ENCODE results near the gene OLFM2.
A peak's percentile ranks its signal among the peaks of the same experiment; 100 is the strongest.
"Not testable (repeated sequence)": the region's sequence is repeated elsewhere in the genome, so short reads cannot be mapped to it uniquely, and the experiment has no call there.

The OLFM2 gene

GRCh38 chr19:9860407-9860806 lies 75.9 kb downstream of the OLFM2 start:
- no peak for DNase-seq (ENCODE audit: low spot score)

GRCh38 chr19:9858766-9859165 lies 77.5 kb downstream of the OLFM2 start:
- no peak for DNase-seq (ENCODE audit: low spot score)

- peak; percentile 32 for DNase-seq (ENCODE audit: low spot score)
These were observed 78.2 kb downstream of the OLFM2 start for GRCh38 chr19:9857920-9858746.

- no peak for DNase-seq (ENCODE audit: low spot score)
These were observed 79.1 kb downstream of the OLFM2 start for GRCh38 chr19:9857076-9857721.

- no peak for DNase-seq (ENCODE audit: low spot score)
These were observed 79.7 kb downstream of the OLFM2 start for GRCh38 chr19:9856609-9857008.

- no peak for DNase-seq (ENCODE audit: low spot score)
These were observed 82.0 kb downstream of the OLFM2 start for GRCh38 chr19:9854282-9854846.

- no peak for DNase-seq (ENCODE audit: low spot score)
These were observed 85.9 kb downstream of the OLFM2 start for GRCh38 chr19:9850235-9850959.

GRCh38 chr19:9849791-9850190 lies 86.5 kb downstream of the OLFM2 start:
- DNase-seq (ENCODE audit: low spot score) = no peak

GRCh38 chr19:9848762-9849161 lies 87.6 kb downstream of the OLFM2 start:
- no peak for DNase-seq (ENCODE audit: low spot score)

GRCh38 chr19:9848060-9848459 lies 88.3 kb downstream of the OLFM2 start:
- no peak for DNase-seq (ENCODE audit: low spot score)

- no peak for DNase-seq (ENCODE audit: low spot score)
These were observed 89.1 kb downstream of the OLFM2 start for GRCh38 chr19:9847087-9847671.

- DNase-seq (ENCODE audit: low spot score) = not testable (repeated sequence)
These were observed 92.6 kb downstream of the OLFM2 start for GRCh38 chr19:9843626-9844273.

GRCh38 chr19:9842834-9843625 lies 93.3 kb downstream of the OLFM2 start:
- no peak for DNase-seq (ENCODE audit: low spot score)

- DNase-seq (ENCODE audit: low spot score) = no peak
These were observed 96.9 kb downstream of the OLFM2 start for GRCh38 chr19:9839415-9839814.

- no peak for DNase-seq (ENCODE audit: low spot score)
These were observed 98.0 kb downstream of the OLFM2 start for GRCh38 chr19:9838324-9838723.

- no peak for DNase-seq (ENCODE audit: low spot score)
These were observed 100.3 kb downstream of the OLFM2 start for GRCh38 chr19:9836021-9836420.

- DNase-seq (ENCODE audit: low spot score) = no peak
These were observed 100.8 kb downstream of the OLFM2 start for GRCh38 chr19:9835507-9835949.

- peak; percentile 100 for DNase-seq (ENCODE audit: low spot score)
These were observed 101.4 kb downstream of the OLFM2 start, which contains the start of gene PIN1 for GRCh38 chr19:9834726-9835506. Gene PIN1 (plus strand): TSS chr19:9835318. CDS start chr19:9835345, 27 bp downstream.

- DNase-seq (ENCODE audit: low spot score) = no peak
These were observed 102.0 kb downstream of the OLFM2 start for GRCh38 chr19:9834307-9834725.
